ES-I3 (cell line): Measurements from ENCODE around the gene DMXL2.

Experiments
- H3K36me3 ChIP-seq: 2 replicates; pipeline ENCODE4 v1.6.1; 2013; ENCODE audit warnings: mild to moderate bottlenecking, low read length, control low read depth, moderate library complexity; ENCODE audit not compliant: insufficient read depth
- H3K4me1 ChIP-seq: 2 replicates; pipeline ENCODE4 v1.6.1; 2013; ENCODE audit warnings: mild to moderate bottlenecking, control low read depth, low read length; ENCODE audit not compliant: insufficient read depth
- H3K9ac ChIP-seq: 2 replicates; pipeline ENCODE4 v1.6.1; 2013; ENCODE audit warnings: low read depth, mild to moderate bottlenecking, low read length, moderate library complexity
- H3K9me3 ChIP-seq: 2 replicates; pipeline ENCODE4 v1.6.1; 2013; ENCODE audit warnings: mild to moderate bottlenecking, low read length, moderate library complexity; ENCODE audit not compliant: control insufficient read depth, insufficient read depth

The DMXL2 gene

GRCh38 chr15:51403946-51404695 lies 218.4 kb downstream of the DMXL2 start:
- H3K9ac ChIP-seq, result no peak overlapping the region
- no peaks in the 10 kb centered on the region; the same call in 1 of the 2 replicates for H3K4me1 ChIP-seq
- H3K36me3 ChIP-seq, result no peaks in the 10 kb centered on the region
- no peaks in the 10 kb centered on the region for H3K9me3 ChIP-seq

- no peaks in the 10 kb centered on the region for H3K9me3 ChIP-seq
- no peaks in the 10 kb centered on the region; the same call in 1 of the 2 replicates for H3K4me1 ChIP-seq
- no peaks in the 10 kb centered on the region for H3K36me3 ChIP-seq
- H3K9ac ChIP-seq, result no peak overlapping the region
Measured at GRCh38 chr15:51403072-51403878, 219.3 kb downstream of the DMXL2 start.

- Histone ChIP-seq H3K4me1 (no peaks in the 10 kb centered on the region; the same call in 1 of the 2 replicates), H3K9ac (no peak overlapping the region), H3K36me3 (no peaks in the 10 kb centered on the region), H3K9me3 (no peaks in the 10 kb centered on the region)
Measured at GRCh38 chr15:51401872-51402517, 220.6 kb downstream of the DMXL2 start.

DNA sequence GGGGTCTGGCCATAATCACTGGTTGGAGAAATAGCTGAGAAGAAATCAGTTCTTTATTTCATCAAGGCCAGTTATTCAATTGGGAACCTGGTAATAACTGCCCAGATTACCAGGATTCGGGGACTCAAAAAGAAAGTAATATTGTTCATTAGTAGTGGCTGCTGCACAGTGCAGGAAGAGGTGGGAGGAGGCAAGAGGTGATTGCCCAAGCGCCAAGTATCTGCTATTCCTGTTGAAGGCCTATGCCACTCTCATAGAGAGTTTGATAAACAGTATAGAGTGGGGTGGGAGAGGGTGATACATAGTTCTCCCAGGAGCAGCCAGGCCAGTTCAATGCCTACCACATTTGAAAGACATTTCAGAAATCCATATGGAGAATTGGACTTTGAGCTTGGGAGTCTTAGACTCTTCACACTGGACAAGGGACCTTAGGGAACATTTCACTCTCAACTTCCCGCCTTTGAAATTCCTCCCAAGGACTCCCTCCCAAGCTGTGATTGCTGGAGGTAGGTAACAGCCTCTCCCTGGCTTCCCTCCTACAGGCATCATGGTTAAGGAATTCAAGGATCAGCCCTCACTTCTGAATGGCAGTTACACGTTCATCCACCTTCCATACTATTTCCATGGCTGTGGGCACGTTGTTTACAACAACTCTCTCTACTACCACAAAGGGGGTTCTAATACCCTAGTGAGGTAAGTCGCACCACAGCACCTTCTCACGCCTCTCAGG lies 221.4 kb downstream of the DMXL2 start:
- Histone ChIP-seq H3K9ac (no peak overlapping the region), H3K4me1 (no peaks in the 10 kb centered on the region; the same call in 1 of the 2 replicates)

GRCh38 chr15:51398626-51399025 lies 223.9 kb downstream of the DMXL2 start:
- H3K9me3 ChIP-seq, result no peaks in the 10 kb centered on the region
- H3K36me3 ChIP-seq, result no peaks in the 10 kb centered on the region
- no peak overlapping the region for H3K9ac ChIP-seq
- peaks cover 3% of the 10 kb centered on the region for H3K4me1 ChIP-seq

More for the DNA sequence above, 221.4 kb downstream of the DMXL2 start:
- Histone ChIP-seq H3K9me3 (no peaks in the 10 kb centered on the region), H3K36me3 (no peaks in the 10 kb centered on the region)
